ENCODE measurements around the gene CCDC192. TPM values are rescaled to one million over a fixed set of nuclear protein-coding genes. Genes with fewer than 3 reads are reported as not detected.

The CCDC192 gene
- total and polyA plus RNA-seq, 10 of the 15 experiments (the other 5 are each of a cell fraction or from before 2014, with no cell fraction given): 0.20 to 0.79 (median 0.32) TPM; not detected in 4

GRCh38 chr5:127980843-127981242, 277.7 kb downstream of the CCDC192 start:
- SMC1A ChIA-PET (ENCODE audit: uncharacterized antibody, unreplicated experiment): interaction anchor here (1.0 to 2.6 kb wide), 4 partner anchors 9 to 418 kb away, joined by 3 to 6 read pairs (median 3); no protein-coding TSS in a partner anchor
- no peaks in the 10 kb centered on the region for H3K4me1 ChIP-seq (ENCODE audit: control insufficient read depth, insufficient read depth, low read length)
- H2AFZ ChIP-seq (ENCODE audit: control insufficient read depth, low read depth, low read length): no peak overlapping the region
- no peak for ATAC-seq
- in situ Hi-C loops (cut with MboI) (no loop called here), intact Hi-C loops (cut with micrococcal nuclease; ENCODE audit: unreplicated experiment) (no loop called here)
- no TSS peak for BruUV-seq (replicated peaks)
- H3K9me3 ChIP-seq (replicated peaks; ENCODE audit: control insufficient read depth, insufficient read depth, low read length): no peaks in the 10 kb centered on the region
- no peak overlapping the region for H3K4me2 ChIP-seq (ENCODE audit: control insufficient read depth, insufficient read depth)
- no peaks in the 10 kb centered on the region for H3K36me3 ChIP-seq (ENCODE audit: control insufficient read depth in 2 of 2, insufficient read depth in 2 of 2, low read length in 1 of 2)
- POLR2A ChIA-PET: no interaction called here
- TF ChIP-seq RAD21 (IDR thresholded peaks at IDR 0.05; ENCODE audit: insufficient read depth, low read depth, low read length) (no peak), RCOR1 (conservative IDR thresholded peaks at IDR 0.05; ENCODE audit: low read depth, low read length) (no peak), ZSCAN29 (IDR thresholded peaks at IDR 0.05) (no peak), POLR2A (IDR thresholded peaks at IDR 0.05; ENCODE audit: low read depth, low read length) (no peak), MYC (IDR thresholded peaks at IDR 0.05; ENCODE audit: insufficient read depth, insufficient read length, insufficient replicate concordance, low read length, severe bottlenecking) (no peak), BMI1 (IDR thresholded peaks at IDR 0.05; ENCODE audit: borderline replicate concordance) (no peak), BACH1 (IDR thresholded peaks at IDR 0.05; ENCODE audit: borderline replicate concordance) (no peak), JUNB (IDR thresholded peaks at IDR 0.05) (no peak), ZBED1 (IDR thresholded peaks at IDR 0.05; ENCODE audit: borderline replicate concordance) (no peak)
- TF ChIP-seq, protein P1, sequence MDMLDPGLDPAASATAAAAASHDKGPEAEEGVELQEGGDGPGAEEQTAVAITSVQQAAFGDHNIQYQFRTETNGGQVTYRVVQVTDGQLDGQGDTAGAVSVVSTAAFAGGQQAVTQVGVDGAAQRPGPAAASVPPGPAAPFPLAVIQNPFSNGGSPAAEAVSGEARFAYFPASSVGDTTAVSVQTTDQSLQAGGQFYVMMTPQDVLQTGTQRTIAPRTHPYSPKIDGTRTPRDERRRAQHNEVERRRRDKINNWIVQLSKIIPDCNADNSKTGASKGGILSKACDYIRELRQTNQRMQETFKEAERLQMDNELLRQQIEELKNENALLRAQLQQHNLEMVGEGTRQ (IDR thresholded peaks at IDR 0.05; ENCODE audit: borderline replicate concordance, low read depth, low read length): no peak
- H3K27me3 ChIP-seq (replicated peaks in 1 of 2; ENCODE audit: control insufficient read depth in 2 of 2, insufficient read depth in 2 of 2, low read length in 1 of 2): no peaks in the 10 kb centered on the region
- no peaks in the 10 kb centered on the region for H4K20me1 ChIP-seq (ENCODE audit: control insufficient read depth, insufficient read depth)
- no peak overlapping the region for H3K27ac ChIP-seq (ENCODE audit: control insufficient read depth, insufficient read depth)
- RAD21 ChIA-PET (ENCODE audit: unreplicated experiment): no interaction called here
- CTCF ChIA-PET: interaction anchor here (0.9 to 1.2 kb wide), 3 partner anchors 9 to 97 kb away, joined by 3 to 5 read pairs (median 3); no protein-coding TSS in a partner anchor
- FAIRE-seq: no peak
- H3K79me2 ChIP-seq (ENCODE audit: control insufficient read depth, insufficient read depth, low read length): no peaks in the 10 kb centered on the region
- H3K4me3 ChIP-seq: no peak overlapping the region
- no peak for DNase-seq (ENCODE audit: low read depth, low spot score)
- no peak overlapping the region for H3K9ac ChIP-seq (ENCODE audit: control insufficient read depth, insufficient read depth, low read length)

Data from GM12878 (cell line).